MM.1S (cell line): ENCODE results near the gene TFAP2B.

Source experiments
- CTCF ChIP-seq: fragments of 300-600 bp; sonication (generic); IDR thresholded peaks from 2 replicates; pipeline ENCODE4 v1.5.1; 2016; ENCODE audit warnings: antibody characterized with exemption, low read length, mixed read lengths
- EZH2 ChIP-seq: fragments of 300-600 bp; sonication (generic); optimal IDR thresholded peaks from 2 replicates; pipeline ENCODE3; 2017; ENCODE audit warnings: low read depth, mild to moderate bottlenecking, antibody characterized with exemption, low read length, mixed read lengths

DNA sequence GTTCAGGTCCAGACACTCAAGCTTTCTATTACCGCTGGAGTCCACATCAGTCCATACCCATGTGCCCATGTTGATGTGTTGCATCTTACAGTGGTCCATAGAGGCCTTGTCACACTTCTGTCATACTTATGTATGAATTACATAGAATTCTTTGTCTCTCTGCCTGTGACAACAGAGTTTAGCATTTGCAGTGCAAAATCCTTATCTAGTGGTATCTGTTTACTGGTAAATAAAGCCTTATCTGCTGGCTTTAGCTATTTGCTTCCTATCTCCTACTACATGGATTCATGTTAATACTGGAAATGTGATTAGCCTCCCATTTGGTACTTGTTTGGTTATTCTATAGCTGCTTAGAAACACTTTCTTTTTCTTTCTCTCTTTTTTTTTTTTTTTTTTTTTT, 49.8 kb downstream of the TFAP2B start:
- TF ChIP-seq CTCF = no peak
- TF ChIP-seq EZH2 = no peak
